GM23338 (cell line): ENCODE data around the gene ZNF567.

Experiments used
- EZH2phosphoT487 ChIP-seq: fragments of 200-600 bp; sonication (generic); IDR thresholded peaks from one replicate; pipeline ENCODE4 v1.8.1; 2018; ENCODE audit warnings: antibody characterized with exemption; ENCODE audit not compliant: unreplicated experiment
- POLR2AphosphoS5 ChIP-seq: IDR thresholded peaks from 2 replicates; pipeline ENCODE4 v1.6.1; 2016; ENCODE audit warnings: antibody characterized with exemption, low read depth
- TF ChIP-seq, protein P1 (sequence below), 2 experiments: fragments of 200-600 bp in 1 of 2; sonication (generic) in 1 of 2; conservative IDR thresholded peaks; 2 replicates each; pipeline versions ENCODE4 v1.5.1 to v1.6.1; 2016 to 2017; ENCODE audit warnings: antibody characterized with exemption in 2 of 2, low read depth in 2 of 2, mild to moderate bottlenecking in 2 of 2, moderate library complexity in 1 of 2
- TF ChIP-seq, protein P2 (sequence below): IDR thresholded peaks from one replicate; pipeline ENCODE4 v1.6.1; 2018; ENCODE audit warnings: antibody characterized with exemption; ENCODE audit not compliant: unreplicated experiment
- TF ChIP-seq, protein P3 (sequence below): IDR thresholded peaks from 2 replicates; pipeline ENCODE4 v1.6.1; 2016; ENCODE audit warnings: antibody characterized with exemption

DNA sequence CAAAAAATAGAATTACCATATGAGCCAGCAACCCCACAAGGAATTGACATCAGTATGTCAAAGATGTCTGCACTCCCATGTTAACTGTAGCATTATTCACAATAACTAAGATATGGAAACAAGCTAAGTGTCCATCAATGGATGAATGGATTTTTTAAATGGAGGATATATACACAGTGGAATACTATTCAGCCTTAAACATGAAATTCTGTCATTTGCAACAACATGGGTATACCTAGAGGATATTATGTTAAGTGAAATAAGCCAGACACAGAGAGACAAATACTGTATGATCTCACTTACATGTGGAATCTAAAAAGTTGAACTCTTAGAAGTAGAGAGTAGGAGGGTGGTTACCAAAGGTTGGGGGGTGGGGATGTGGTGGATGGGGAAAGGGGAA, 8.0 kb upstream of the ZNF567 start:
- TF ChIP-seq, protein P1, sequence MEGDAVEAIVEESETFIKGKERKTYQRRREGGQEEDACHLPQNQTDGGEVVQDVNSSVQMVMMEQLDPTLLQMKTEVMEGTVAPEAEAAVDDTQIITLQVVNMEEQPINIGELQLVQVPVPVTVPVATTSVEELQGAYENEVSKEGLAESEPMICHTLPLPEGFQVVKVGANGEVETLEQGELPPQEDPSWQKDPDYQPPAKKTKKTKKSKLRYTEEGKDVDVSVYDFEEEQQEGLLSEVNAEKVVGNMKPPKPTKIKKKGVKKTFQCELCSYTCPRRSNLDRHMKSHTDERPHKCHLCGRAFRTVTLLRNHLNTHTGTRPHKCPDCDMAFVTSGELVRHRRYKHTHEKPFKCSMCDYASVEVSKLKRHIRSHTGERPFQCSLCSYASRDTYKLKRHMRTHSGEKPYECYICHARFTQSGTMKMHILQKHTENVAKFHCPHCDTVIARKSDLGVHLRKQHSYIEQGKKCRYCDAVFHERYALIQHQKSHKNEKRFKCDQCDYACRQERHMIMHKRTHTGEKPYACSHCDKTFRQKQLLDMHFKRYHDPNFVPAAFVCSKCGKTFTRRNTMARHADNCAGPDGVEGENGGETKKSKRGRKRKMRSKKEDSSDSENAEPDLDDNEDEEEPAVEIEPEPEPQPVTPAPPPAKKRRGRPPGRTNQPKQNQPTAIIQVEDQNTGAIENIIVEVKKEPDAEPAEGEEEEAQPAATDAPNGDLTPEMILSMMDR (conservative IDR thresholded peaks at IDR 0.05; ENCODE audit: low read depth in 2 of 2) = no peak
- TF ChIP-seq, protein P2, sequence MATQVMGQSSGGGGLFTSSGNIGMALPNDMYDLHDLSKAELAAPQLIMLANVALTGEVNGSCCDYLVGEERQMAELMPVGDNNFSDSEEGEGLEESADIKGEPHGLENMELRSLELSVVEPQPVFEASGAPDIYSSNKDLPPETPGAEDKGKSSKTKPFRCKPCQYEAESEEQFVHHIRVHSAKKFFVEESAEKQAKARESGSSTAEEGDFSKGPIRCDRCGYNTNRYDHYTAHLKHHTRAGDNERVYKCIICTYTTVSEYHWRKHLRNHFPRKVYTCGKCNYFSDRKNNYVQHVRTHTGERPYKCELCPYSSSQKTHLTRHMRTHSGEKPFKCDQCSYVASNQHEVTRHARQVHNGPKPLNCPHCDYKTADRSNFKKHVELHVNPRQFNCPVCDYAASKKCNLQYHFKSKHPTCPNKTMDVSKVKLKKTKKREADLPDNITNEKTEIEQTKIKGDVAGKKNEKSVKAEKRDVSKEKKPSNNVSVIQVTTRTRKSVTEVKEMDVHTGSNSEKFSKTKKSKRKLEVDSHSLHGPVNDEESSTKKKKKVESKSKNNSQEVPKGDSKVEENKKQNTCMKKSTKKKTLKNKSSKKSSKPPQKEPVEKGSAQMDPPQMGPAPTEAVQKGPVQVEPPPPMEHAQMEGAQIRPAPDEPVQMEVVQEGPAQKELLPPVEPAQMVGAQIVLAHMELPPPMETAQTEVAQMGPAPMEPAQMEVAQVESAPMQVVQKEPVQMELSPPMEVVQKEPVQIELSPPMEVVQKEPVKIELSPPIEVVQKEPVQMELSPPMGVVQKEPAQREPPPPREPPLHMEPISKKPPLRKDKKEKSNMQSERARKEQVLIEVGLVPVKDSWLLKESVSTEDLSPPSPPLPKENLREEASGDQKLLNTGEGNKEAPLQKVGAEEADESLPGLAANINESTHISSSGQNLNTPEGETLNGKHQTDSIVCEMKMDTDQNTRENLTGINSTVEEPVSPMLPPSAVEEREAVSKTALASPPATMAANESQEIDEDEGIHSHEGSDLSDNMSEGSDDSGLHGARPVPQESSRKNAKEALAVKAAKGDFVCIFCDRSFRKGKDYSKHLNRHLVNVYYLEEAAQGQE = no peak
- TF ChIP-seq POLR2AphosphoS5 (no peak), EZH2phosphoT487 (no peak)
- TF ChIP-seq, protein P3, sequence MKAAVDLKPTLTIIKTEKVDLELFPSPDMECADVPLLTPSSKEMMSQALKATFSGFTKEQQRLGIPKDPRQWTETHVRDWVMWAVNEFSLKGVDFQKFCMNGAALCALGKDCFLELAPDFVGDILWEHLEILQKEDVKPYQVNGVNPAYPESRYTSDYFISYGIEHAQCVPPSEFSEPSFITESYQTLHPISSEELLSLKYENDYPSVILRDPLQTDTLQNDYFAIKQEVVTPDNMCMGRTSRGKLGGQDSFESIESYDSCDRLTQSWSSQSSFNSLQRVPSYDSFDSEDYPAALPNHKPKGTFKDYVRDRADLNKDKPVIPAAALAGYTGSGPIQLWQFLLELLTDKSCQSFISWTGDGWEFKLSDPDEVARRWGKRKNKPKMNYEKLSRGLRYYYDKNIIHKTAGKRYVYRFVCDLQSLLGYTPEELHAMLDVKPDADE = no peak
